Fibroblast of skin of right quadriceps (primary cell): ENCODE results near the gene UPK3A.
"Not testable (repeated sequence)": the region's sequence is repeated elsewhere in the genome, so short reads cannot be mapped to it uniquely, and the experiment has no call there.

Experiments used
- DNase-seq: peaks from one replicate; pipeline ENCODE4 v3.0.0-alpha.2; 2013

Gene UPK3A

DNA sequence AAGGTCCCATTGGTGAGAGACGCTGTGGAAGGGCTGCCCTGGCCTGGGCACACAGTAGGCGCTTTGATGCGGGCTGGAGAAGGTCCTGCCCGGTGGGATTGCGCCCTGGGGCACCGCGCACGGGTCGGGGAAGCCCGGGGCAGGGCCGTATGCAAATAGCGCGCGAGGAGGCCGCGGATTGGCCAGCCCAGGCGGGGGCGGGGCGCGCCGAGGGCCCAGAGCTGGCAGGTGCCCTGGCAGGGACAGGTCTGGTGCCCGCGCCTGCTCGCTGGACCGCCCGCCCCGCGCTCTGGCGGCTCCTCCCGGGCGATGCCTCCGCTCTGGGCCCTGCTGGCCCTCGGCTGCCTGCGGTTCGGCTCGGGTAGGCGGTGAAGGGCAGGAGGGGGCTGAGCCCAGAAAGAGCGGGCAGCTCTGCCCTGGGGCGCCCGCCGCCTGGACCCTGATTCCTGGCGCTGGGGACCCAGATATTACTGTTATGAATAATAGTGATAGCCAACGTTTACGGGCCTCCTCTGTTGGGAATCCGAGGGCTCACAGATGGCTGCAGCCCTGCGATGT, at the start of gene UPK3A:
TSS of gene UPK3A (plus strand) at position 245 of the 558 bp plus-strand sequence. CDS start at position 310, 65 bp downstream.
- DNase-seq = no peak

DNA sequence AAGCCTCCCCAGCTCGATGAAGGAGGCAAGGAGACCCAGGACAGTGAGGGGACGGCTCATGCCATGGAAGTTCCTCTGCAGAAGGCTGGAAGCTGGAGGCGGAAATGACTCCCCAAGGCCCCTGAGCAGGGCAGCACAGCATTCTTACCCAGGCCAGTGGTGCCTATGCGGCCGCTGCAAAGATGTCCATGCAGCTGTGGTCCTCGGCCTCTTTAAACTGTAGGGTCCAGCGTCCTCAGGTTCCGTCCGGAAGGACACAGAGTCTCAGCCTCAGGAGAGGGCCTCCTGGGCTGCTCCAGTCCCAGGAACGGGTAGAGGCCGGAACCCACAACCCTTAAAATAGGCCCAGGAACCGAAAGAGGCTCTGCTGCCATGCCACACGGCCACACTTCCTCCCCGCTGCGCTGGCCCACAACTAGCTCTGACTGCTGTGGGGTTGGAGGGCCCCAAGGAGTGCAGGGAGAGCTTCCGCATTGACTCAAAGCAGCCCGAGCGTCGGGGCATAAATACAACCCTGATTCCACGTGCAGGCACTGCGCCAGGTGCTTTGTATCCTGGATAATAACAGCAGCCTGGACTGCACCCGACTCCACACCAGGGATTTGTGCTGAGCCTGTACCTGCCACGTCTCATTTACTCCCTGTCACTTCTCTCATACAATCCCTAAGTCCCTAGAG, 49.5 kb upstream of the UPK3A start:
- DNase-seq = no peak

DNA sequence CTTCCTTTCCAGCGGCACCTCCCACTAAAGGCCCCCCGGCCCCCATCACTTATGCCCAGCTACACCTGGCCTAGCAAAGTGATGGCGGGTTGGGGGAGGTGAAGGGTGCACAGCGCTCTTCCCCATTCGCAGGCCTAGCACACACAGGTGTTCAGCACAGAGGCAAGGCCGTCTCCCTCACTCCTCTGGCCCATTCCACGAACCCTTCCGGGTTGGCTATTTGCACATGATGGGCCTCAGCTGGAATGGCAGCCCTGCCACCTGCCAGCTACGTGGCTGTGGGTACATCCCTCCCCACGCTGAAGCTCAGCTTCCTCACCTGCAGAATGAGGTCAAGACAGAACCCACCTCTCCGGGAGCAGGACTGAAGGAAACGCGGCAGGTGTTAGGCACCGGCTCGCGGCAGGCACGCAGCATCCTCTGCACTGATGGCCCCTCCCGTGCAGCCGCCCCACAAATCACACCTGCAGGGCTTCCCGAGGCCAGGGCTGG, 48.9 kb upstream of the UPK3A start:
- no peak for DNase-seq

GRCh38 chr22:45237065-45237990, 47.4 kb upstream of the UPK3A start:
- no peak for DNase-seq

- no peak for DNase-seq
Measured at GRCh38 chr22:45238076-45238956, 46.4 kb upstream of the UPK3A start.

DNA sequence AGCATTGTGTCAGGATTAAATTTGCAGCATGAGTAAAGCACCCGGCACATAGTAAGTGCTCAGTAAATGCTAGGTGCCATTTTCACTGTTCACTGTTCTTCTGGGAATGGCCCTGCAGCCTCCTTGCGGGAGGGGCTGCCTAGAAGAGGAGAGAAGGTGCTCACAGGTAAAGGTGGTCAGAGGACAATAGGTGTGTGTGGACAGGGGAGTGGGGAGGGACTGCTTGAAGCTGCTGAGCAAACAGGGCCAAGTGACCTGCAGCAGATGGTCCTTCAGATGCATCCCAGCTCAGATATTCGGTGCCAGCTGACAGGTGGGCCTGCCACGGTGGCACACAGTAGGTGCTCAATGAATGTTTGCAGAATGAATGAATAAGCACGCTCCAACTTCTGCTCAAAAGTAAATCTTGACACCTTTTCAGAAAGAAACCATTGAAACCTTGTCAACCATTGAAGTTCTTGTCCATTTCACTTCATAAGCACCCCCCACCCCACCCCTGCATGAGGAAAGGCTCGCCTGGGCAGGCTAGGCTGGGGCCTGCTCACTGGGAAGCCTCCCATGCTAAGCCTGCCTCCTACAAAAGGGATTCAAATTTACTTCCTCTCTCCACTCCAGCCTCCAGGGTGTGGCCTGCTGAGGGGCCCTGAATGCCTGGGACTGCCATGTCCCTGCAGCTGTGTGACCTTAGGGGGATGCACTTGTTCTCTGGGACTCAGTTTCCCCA, 45.6 kb upstream of the UPK3A start:
- DNase-seq = no peak

- no peak for DNase-seq
Measured at GRCh38 chr22:45239681-45240051, 45.1 kb upstream of the UPK3A start.

GRCh38 chr22:45240104-45240809, 44.5 kb upstream of the UPK3A start:
- DNase-seq = no peak

GRCh38 chr22:45240810-45241631, 43.7 kb upstream of the UPK3A start, which contains the start of gene KIAA0930:
Gene KIAA0930, minus strand, starts transcription at chr22:45240894. Its CDS starts 191 bp downstream, at chr22:45240703.
- DNase-seq = peak; percentile 69

- DNase-seq = no peak
Measured at GRCh38 chr22:45242778-45243191, 42.0 kb upstream of the UPK3A start.

DNA sequence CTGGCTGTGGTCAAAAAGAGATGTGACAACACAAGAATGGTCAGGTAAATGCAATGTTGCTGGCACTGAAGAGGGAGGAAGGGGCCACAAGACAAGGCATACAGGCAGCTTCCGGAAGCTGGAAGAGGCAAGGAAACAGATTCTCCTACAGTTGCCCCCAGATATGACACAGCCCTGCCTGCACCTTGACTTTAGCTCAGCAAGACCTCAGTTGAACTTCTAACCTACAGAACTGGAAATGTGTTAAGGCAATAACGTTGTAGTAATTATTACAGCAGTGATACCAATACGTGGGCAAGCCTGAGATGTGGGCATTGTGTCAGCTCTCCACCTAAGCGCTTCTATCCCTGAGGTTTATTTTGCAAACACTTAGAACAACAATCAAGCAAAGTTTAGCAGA, 39.8 kb upstream of the UPK3A start:
- no peak for DNase-seq

- DNase-seq = peak; percentile 96
Measured at GRCh38 chr22:45246060-45246985, 38.4 kb upstream of the UPK3A start.

DNA sequence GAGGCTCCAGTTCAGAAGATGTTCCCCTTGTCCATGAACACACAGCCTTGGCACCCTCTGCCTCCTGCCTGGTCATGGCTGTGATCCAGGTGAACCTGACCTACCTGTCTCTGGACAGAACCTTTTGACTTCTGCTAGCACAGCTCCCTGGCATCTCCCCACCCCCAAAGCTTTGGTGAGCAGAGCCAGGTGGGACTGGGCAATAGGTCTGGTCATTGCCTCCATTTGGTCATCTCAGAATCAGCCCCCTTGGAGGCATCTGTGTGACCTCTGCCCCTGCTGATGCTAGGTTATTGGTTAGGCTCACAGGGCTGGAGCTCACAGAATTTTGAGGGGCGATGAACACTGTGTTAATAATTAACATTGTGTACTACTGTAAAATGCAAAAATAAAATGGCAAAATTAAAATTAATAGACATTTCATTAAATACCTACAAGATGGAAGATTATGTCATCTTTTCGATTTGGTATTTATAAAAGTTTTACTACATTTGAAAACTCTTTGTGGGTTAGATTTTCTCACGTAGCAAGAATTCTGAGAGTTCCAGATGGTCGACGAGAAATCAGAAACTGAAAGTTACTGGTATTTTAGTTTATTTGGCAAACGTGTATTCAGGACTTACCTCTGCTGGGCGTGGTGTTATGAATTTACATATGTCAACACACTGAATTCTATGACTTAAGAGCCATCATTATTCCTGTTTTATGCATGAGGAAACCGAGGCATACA, 35.8 kb upstream of the UPK3A start:
- DNase-seq = no peak

DNA sequence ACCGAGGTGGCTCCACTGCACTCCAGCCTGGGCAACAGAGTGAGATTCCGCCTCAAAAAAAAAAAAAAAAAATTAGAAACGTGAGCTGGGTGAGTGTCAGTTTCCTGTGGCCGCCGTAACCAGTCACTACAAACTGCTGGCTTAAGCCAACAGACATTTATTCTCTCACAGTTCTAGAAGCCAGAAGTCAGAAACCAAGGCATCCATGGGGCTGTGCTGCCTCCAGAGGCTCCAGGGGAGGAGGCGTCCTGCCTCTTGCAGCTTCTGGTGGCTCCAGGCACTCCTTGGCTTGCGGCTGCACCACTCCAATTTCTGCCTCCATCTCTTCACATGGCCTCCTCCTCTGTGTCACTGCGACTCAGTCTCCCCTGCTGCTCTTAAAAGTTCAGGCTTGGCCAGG, 32.9 kb upstream of the UPK3A start:
- DNase-seq = no peak

- DNase-seq = no peak
Measured at GRCh38 chr22:45253039-45253641, 31.6 kb upstream of the UPK3A start.

DNA sequence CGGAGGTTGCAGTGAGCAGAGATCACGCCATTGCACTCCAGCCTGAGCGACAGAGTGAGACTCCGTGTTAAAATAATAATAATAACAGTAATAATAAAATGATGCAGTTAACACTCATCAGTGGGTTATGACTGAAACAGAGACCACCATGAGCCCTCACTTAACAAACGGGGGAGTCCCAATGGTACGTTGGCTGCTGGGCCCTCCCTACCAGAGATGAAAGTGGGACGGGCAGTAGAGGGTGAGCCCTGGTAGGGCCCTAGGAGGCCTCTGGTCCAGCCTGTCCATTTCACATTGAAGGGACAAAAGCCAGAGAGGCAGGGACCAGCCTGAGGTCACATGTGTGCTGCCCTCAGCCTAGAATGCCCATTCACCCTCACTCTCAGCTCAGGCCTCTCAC, 30.4 kb upstream of the UPK3A start:
- no peak for DNase-seq

GRCh38 chr22:45254789-45255278, 29.9 kb upstream of the UPK3A start:
- peak; percentile 38 for DNase-seq

DNA sequence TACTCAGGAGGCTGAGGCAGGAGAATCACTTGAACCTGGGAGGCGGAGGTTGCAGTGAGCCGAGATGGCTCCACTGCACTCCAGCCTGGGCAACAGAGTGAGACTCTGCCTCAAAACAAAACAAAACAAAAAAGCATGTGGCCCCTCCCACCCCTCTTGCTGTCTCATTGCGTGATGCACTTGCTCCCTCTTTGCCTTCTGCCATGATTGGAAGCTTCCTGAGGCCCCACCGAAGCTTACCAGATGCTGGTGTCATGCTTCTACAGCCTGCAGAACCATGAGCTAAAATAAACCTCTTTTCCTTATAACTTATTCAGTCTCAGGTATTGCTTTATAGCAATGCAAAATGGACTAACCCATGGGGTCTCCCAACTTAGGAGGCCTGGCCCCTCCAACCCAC, 26.8 kb upstream of the UPK3A start:
- not testable (repeated sequence) for DNase-seq
